RKO (cell line): ENCODE measurements around the gene OTOG.

Source experiments
- DNase-seq: peaks from one replicate; pipeline ENCODE4 v3.0.0-alpha.2; 2016; ENCODE audit warnings: low spot score

Gene OTOG

DNA sequence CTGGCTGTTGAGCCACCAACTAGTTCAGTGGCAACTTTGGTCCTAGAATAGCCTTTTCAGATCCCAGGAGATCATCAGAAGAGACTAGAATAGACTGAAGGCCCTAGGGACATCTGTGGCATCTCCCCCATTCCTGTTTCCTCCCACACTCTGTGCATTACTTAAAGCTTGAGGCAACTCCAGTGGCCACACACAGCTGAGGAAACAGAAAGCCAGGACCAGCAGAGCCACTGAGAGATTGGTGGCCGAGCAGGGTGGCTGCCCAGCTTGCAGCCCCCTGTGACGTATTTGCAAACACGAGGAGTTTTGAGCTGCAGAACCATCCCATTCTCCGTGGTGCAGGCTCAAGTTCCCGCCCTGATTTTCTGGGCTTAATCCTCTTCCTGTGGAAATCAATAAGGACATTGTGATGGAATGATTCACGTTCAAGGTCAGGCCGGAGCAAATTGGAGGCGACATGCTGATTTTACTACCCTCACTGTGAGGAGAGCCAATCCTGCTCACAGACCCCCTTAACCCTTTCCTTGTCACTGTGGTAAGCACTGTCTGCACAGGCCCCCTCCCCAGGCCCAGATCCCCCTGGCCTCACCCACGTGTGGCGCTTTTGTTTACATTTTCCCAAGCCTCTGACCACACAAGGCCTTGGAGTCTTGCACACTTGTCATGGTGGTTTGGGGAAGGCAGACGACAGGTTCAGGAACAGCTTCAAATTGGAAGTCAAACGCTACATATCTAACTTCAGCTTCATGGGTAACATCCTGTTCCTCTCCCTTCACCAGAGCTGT lies 103.3 kb downstream of the OTOG start:
- no peak for DNase-seq

DNA sequence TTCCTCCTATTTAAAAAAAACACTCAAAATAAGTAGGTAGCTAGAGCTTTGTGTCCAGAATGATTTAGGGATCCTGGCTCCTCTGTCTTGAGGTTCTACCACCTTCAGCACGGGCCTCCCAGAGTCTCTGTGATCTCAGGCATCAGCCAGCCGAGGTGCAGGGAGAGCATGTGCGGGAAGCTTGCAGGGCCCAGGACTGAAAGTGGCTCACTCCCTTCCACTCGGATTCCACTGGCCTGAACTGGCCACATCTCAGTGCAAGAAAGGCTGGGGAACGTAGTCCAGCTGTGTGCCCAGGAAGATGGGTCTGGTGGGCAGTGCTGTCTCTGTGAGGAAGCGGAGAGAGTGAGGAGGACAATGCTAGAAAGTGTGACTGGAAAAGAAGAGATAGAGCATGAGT lies 104.0 kb downstream of the OTOG start:
- no peak for DNase-seq

DNA sequence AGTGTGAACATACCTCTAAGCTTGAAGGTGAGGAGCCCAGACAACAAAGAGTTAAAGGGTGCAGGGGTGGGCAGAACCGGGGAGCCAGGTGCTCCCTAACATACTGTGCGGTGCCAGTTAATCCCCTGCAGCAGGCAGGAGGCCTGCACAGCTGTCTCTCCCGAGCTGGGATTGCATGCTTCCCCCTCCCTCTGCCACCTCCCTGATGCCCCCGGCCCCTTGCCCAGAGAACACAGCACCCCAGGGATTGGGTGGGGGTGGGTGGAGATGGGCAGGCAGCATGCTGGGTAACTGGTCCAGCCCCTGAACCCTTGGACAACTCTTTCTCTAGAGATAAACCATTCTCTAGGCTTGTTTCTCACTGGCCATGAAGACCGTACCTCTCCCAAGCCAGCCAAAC lies 104.6 kb downstream of the OTOG start:
- no peak for DNase-seq

DNA sequence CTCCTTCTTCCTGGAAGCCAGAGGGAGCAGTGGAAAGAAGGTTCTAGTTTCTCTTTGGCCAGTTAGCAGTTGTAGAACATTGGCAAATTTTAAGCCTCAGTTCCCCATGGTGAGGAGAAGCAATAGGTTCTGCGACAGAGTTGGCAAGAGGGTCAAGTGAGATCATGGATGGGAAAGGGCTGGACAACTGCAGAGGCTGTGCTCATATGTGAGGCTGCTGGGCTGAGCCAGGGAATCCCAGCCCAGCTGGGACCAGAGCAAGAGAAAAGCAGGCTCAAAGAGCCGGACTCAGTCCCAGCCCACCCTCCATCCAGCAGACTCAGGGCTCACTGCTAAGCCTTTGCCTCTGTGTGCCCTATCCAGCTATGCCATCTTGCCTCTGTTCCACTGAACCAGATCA lies 105.5 kb downstream of the OTOG start:
- no peak for DNase-seq

DNA sequence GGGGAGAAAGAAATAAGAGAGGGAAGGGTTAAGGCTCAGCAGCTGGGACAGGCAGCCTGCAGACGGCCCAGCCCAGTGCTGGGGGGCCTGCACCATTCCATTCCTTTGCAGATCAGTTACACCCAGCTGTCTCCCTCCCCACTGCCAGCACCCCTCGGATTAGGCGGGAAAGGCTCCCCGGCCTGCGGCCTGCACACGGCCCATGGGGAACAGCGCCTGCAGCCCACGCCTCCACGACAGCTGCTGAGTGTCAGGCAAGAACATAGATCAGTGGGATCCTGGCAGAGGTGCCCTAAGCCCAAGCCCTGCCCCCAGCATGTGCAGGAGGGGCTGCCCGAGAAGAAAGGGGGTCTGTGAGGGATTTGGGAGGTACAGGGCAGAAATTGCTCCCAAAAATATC lies 106.6 kb downstream of the OTOG start:
- no peak for DNase-seq

DNA sequence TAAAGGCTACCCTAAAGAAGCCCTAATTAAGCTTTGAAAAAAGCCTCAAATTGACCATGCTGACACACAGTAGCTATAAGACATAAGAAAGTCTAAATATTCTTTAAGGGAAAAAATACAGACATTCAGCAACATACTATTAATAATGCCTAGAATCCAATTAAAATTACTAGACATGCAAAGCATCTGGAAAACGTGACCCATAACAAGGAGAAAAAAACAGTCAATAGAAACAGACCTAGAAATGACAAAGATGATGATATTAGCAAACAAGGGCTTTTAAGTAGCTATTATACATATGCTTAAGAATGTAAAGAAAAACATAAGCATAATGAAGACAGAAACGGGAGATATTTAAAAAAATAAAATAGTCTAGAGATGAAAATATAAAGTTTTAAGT lies 108.6 kb downstream of the OTOG start:
- DNase-seq, result no peak

DNA sequence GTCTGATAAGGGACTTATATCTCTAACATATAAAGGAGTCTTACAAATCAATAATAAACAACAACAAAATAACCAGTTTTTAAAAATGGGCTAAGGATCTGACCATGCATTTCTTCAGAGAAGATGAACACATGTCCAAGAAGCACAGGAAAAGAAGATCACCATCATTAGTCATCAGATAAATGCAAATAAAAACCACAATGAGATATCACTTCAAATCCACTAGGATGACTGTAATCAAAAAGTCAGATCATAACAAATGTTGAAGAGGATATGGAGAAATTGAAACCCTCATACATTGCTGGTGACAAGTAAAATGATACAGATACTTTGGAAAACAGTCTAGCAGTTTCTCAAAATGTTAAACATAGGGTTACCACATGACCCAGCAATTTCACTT lies 111.2 kb downstream of the OTOG start:
- DNase-seq, result no peak

DNA sequence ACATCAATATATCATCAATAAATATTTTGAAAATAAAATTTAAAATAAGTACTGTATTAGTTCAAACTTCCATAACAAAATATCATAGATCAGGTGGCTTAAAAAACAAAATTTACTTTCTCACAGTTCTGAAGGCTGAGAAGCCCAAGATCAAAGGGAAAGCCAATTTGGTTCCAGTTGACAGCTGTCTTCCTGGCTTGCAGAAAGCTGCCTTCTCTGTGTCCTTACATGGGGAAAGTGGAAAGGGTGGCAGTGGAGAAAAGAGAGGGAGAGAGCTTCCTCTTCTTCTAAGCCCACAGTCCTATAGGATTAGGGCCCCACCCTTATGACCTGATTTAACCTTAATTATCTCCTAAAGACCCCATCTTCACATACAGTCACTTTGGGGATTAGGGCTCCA lies 121.1 kb downstream of the OTOG start:
- no peak for DNase-seq

DNA sequence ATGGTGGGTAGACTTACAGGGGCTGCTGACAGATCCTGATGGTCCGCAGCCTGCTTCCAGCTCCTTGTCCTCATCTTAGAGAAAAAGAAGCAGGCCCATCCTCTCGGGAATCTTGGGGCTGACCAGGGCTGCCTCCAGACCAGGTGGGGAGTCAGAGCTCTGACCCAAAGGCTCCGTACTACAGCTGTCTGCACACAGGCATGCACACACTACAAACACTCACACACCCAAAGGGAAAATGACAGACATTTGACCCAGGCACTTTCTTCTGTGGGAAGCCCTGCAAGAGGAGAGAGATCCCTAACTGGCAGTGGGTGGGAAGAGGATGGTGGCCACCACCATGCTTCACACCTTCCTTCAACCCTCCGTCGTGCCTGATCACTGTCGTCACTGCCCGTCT lies 125.4 kb downstream of the OTOG start:
- DNase-seq, result no peak

DNA sequence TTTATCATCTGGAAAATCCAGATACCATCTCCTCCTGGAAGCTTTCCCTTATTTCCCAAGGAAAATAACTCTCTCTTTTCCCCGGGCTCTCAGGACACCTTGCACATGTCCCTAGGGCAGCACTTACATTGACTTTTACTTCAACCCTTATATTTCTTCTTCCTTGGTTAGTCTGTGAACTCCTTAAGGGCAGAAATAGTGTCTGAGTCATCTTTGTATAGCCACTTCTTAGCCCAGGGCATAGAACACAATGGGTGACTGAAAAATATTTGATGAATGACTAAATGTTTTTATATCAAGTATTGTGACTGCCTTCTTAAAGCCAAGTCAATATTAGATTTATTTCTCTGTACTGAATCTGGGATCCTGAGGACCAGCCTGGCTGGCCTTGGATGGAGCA lies 126.9 kb downstream of the OTOG start:
- no peak for DNase-seq

DNA sequence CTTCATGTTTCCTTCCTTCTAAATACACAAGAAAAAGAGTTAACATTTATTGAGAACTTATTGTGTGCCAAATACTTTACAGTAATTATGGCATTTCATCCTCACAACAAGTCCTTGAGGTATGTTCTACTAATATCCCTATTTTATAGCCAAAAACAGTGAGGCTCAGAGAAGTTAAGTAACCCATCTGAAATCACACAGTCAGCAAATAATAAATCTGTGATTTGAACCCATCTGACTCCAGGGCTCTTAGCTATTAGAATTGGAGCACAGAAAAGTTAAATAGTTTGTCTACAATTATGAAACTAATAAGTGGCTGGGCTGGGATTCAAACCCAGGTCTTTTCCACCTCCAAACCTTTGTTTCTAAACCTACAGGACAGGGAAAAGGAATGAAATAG lies 135.8 kb downstream of the OTOG start:
- no peak for DNase-seq

DNA sequence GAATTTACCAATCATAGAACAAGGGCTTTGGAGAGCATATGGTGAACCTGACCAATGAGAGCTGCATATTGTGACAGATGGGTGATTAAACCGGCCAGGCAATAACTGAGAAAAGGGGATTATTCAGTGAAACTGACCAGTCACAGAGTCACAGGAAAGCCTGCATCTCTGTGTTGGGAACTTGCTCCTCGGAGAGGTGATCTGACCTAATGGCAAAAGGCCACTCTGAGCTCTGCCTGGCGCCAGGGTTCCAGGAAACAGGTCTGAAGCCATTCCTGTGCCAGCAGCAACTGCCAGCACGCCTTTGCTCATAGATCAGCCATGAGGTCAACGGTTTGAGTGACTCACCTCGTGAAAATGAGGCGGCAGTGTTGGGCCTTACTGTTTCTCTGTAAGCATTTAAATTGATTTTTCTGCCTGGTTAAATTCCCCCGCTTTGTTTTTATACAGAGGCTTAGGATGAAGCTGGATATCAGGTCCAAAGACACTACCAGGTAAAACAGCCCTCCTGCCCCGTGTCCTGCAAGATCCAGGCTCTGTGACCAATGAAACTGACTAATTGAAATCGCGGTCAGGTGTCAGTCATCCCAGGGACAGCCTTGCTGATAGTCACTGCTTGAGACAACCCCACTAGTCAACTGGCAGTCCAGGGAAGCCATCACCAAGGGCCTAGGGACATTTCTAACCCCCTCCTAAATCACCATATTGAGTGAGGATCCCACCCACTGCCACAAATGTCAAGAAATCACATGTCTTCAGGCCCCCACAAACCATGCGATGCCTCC lies 136.5 kb downstream of the OTOG start:
- peak; percentile 83 for DNase-seq

DNA sequence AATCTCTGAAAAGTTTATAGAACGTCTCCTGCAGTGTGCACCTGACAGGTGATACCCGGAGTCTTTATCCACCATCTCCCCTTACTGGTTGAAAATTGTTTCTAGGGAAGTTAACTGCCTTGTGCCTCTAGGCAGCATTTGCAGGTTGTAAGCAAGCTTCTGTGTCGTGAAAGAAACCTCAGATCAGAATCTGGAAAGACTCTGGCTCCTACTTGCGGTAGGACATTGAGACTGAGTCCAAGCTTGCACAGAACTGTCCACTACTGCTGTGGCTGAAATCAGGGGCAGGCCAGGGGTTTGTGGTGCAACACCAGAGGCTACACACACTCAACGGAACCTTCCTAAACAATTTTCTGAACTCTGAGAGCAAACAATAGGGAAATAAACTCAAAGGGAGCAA lies 137.5 kb downstream of the OTOG start:
- DNase-seq, result no peak

DNA sequence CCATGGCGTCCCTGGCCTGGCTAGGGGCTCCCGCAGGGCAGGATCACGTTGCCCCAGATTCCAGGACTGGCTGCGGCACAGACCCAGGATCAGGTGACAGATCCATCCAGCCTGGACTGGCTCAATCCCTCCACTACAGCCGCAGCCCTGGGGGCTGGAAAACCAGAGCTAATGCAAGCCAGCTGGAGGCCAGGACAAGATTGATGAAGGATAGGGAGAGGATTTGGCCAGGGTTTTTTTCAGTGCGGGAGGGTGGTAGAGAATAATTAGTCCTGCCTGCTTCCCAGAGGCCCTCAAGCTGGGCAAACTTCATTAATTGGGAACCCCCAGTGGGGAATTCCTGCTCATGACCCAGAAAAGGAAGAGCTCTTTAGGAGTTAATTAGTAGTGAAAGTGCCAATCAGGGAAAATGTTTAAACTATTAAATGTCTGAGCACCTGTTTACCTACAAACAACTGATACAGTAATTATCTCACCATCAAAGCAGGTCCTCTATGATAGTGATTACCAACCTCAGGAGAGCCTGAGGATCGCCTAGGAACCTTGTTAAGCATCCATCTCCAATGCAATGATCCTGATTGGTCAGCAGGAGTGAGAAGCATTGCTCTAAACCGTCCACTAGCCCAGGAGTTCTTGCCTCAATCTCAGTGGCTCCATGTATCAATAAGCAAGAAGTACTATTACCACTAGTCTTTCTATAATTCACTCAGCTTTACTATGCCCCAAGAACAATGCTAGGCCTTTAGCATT lies 139.3 kb downstream of the OTOG start:
- no peak for DNase-seq

DNA sequence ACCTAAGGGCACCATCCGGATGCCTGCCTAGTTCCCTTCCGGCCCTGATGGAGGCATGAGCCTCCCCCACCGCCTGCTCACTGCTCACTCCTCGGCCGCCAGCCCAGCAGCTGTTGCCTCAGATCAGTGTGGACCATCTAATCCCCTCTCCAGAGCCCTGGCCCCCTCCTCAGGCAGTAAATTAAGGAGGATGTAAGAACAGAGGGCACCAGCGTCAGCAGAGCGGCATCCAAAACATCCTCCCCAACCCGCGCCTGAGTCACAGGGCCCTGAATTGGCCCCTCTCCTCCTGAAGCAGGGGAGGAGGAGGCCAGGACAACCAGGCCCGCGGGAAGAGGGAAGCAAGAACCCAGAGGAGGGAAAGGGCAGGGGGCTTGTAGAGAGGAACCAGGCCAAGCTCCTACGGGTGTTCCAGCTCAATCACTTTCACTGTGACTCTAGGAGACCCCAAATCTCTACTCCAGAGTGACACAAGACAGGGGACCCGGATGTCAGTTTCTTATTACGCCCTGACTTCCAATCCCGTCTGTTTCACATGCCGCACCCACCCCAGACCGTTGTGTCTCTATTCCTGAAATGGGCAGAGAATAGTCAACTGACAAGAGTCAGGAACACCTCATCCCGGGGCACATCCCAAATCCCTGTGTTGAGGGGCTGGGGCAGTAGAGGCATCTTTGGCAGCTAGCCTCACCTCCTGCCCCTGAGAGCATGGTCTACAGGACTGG lies 141.0 kb downstream of the OTOG start:
- DNase-seq, result no peak

DNA sequence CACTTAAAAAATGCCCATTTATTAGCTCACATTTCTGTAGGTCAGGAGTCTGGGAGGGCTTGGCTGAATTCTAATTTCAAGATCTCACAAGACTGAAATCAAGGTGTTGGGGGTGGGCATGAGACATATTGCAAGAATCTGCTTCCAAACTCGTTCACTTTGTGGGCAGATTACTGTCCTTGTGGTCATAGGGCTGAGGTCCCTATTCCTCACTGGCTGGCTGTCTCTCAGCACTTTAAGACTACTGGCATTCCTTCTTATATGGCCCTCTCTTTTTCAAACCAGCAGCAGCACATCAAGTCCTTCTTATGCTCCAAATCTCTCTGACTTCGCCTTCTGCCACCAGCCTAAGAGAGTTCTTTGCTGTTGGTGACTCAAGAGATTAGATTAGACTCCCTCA lies 144.5 kb downstream of the OTOG start:
- DNase-seq, result no peak

DNA sequence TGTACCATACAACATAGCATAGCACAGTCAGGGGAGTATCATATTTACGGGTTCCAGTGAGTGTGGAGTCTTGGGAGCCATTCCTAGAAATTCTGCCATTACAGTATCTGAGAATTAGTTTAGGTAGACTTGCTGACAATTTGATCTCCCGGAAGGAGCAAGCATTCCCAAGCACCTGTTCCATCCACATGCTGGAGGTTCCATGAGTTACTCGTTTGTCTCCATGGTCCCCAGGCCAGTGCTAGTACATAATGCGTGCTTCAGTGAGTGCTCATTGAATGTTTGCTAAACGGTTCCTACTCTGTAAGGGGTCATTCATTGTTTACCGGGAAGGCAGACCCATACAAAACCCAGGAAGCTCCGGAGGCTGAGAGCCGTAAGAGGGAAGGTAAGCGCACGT lies 144.9 kb downstream of the OTOG start:
- DNase-seq, result no peak

DNA sequence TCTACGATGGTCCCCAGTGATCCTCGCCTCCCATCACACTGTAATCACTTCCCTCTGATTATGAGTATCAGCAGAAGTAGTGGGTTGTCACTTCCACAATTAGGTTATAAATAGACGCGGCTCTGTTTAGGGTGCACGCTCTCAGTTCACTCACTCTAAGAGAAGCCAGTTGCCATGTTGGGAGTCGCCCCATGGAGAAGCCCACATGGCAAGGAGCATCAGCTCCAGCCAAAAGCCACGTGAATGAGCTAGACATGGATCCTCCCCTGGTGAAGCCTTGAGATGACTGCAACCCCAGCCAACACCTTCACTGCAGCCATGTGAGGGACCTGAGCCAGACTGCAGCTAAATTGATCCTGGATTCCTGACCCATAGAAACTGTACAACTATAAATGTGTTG lies 145.9 kb downstream of the OTOG start:
- no peak for DNase-seq

DNA sequence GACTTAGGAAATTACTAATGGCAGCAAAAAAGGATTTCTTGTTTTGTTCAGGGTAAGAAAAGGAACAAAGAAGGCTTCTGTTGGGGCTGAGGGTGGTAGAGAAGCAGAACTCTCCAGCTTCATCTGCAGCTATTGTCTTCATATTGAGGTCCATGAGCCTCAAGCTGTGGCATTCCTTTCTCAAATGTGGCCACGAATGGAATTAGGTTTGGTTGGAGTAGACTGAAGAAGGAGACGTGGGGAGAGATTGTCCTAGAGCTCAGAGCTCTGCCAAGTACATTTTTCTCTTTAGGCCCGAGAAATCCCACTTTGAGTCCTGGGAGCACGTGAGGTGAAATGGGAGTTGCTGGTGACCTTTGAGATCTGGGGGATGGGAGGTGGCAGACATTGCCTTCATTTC lies 146.5 kb downstream of the OTOG start:
- no peak for DNase-seq

DNA sequence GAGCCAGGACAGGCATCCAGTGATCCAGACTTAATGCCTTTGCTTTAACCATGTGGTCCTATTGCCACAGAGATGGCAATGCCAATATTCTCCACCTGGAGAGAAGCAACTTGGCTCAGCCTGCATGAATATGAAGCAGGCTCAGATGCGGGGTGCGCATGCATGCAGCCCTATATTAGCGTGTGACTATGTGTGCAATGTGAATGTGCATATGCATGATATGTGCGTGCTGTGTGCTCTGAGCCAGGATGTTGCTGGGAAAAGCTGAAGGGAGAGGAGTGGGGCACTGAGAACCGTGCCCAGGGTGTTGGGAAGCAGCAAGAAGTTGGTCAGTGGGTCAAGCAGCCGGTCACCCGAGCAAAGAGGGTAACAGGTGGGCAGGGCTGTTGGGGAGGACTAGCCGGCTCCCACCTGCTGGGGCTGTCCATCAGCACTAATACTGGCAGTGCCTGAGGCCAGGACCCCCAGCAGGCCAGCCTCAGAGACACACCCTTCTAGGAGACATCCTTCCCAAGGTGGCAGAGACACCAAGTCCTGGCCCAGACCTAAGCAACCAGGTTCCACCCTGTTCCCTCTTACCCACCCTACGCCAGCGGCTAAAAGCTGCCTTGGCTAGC lies 147.5 kb downstream of the OTOG start:
- DNase-seq, result no peak

DNA sequence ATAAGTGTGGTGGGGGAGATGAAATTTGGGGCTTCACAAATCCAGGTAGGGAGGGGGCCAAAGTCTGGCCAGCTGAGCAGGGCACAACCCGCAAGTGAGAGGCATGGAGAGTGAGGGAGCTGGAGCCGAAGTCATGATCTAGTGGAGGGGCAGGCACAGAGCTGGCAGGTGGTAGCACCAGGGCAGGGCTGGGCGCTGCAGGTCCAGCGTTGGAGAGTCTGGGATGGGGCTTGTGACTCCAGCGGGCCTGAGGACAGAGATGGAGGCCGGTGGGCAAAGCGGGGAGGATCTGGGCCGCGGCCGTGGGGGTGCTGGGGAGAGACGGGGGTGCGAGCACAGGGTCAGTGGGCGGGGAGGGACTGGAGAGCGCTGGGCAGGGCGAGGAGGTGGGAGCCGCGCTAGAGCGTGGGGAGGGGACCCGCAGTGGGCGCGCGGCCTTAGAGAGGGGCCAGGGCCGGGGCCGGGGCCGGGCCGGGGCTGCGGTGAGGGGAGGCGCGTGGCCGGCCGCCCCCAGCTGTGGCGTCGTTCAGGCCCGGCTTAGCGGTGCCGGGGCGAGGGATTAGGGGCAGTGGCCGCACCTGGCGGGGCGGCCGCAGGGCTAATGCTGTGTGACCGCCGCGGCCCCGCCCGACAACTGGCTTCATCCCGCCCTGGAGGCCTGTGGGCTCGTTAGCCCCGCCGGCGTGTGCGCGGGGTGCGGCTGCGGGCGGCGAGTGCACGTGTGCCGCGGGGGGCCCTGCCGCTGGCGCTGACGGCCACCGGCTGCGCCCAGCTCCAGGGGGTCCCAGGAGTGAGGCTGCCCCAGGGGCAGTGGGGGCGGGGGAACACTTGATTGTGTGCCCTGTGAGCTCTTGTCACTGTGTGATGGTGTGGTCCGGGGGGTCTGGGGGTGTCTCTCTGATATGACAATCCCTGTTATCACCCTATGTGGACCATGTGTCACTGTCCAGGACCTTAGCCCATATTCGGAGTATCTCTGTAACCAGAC lies 148.7 kb downstream of the OTOG start:
- DNase-seq, result no peak
